ENCODE data around the gene ZP3.

- TF ChIP-seq CTCF (IDR thresholded peaks at IDR 0.05) (no peak), POLR2A (IDR thresholded peaks at IDR 0.05) (no peak)
Measured at GRCh38 chr7:76394957-76395356, 29.8 kb upstream of the ZP3 start.
